ENCODE measurements around the gene PTGES. TPM values are rescaled to one million over a fixed set of nuclear protein-coding genes. Genes with fewer than 3 reads are reported as not detected.

Gene PTGES
- polyA plus RNA-seq, 1 donor = 4.3 TPM

- DNase-seq = no peak
Observed at GRCh38 chr9:129719135-129719534, 33.7 kb downstream of the PTGES start.

GRCh38 chr9:129718647-129719046 lies 34.2 kb downstream of the PTGES start:
- no peak for DNase-seq

GRCh38 chr9:129717991-129718390 lies 34.9 kb downstream of the PTGES start:
- DNase-seq = no peak

- DNase-seq = no peak
Observed at GRCh38 chr9:129716091-129716490, 36.8 kb downstream of the PTGES start.

- no peak for DNase-seq
Observed at GRCh38 chr9:129714511-129715061, 38.3 kb downstream of the PTGES start.

- DNase-seq = no peak
Observed at GRCh38 chr9:129713402-129713679, 39.5 kb downstream of the PTGES start.

GRCh38 chr9:129712634-129713401 lies 40.0 kb downstream of the PTGES start:
- DNase-seq = no peak

GRCh38 chr9:129710169-129710453 lies 42.7 kb downstream of the PTGES start:
- no peak for DNase-seq

GRCh38 chr9:129709438-129710168 lies 43.2 kb downstream of the PTGES start:
- DNase-seq = no peak

GRCh38 chr9:129708793-129709192 lies 44.0 kb downstream of the PTGES start:
- no peak for DNase-seq

- no peak for DNase-seq
Observed at GRCh38 chr9:129704807-129705206, 48.0 kb downstream of the PTGES start.

- no peak for DNase-seq
Observed at GRCh38 chr9:129703667-129704355, 49.0 kb downstream of the PTGES start.

GRCh38 chr9:129702589-129703520 lies 50.0 kb downstream of the PTGES start:
- DNase-seq = no peak

GRCh38 chr9:129701549-129701948 lies 51.3 kb downstream of the PTGES start:
- no peak for DNase-seq

- DNase-seq = no peak
Observed at GRCh38 chr9:129701054-129701453, 51.8 kb downstream of the PTGES start.

GRCh38 chr9:129698254-129698757 lies 54.5 kb downstream of the PTGES start:
- DNase-seq = no peak

GRCh38 chr9:129697656-129698253 lies 55.1 kb downstream of the PTGES start:
- no peak for DNase-seq

GRCh38 chr9:129696944-129697655 lies 55.7 kb downstream of the PTGES start:
- no peak for DNase-seq

- no peak for DNase-seq
Observed at GRCh38 chr9:129695870-129696269, 57.0 kb downstream of the PTGES start.

- no peak for DNase-seq
Observed at GRCh38 chr9:129694243-129694646, 58.6 kb downstream of the PTGES start.

GRCh38 chr9:129693741-129694140 lies 59.1 kb downstream of the PTGES start:
- DNase-seq = no peak
